Activated B cell treated with CpG ODN at 0.5 μM for 24 hours (primary cell): ENCODE results near the gene USP40. TPM values are rescaled to one million over a fixed set of nuclear protein-coding genes. Genes with fewer than 3 reads are reported as not detected.

ENCODE experiments used
- ATAC-seq: fragments of 200-7000 bp; cut with Tn5 transposase; one replicate; pipeline ENCODE4 v1.10.0; 2021; ENCODE audit warnings: low read depth, mild to moderate bottlenecking, moderate library complexity
- CTCF ChIA-PET: fragments of 350-600 bp; sonication (Branson Sonifier 250); formaldehyde crosslinking; loops from one replicate; lab custom pipeline; 2021; ENCODE audit warnings: antibody characterized with exemption; lab: Charles Lee
- POLR2A ChIA-PET: fragments of 350-600 bp; sonication (Branson Sonifier 250); formaldehyde crosslinking; loops from one replicate; lab custom pipeline; 2021; ENCODE audit warnings: antibody characterized with exemption; lab: Charles Lee
- DNase-seq: peaks from one replicate; pipeline ENCODE4 v3.0.0; 2022
- H3K27ac Mint-ChIP-seq: one replicate; pipeline ENCODE4 v1.8.0; 2020; ENCODE audit warnings: mixed read lengths
- H3K27me3 Mint-ChIP-seq: one replicate; pipeline ENCODE4 v1.8.0; 2021; ENCODE audit warnings: mixed read lengths
- H3K36me3 Mint-ChIP-seq: one replicate; pipeline ENCODE4 v1.8.0; 2021; ENCODE audit warnings: low read depth, mixed read lengths
- H3K4me1 Mint-ChIP-seq: one replicate; pipeline ENCODE4 v1.8.0; 2021; ENCODE audit warnings: mixed read lengths
- H3K4me3 Mint-ChIP-seq: one replicate; pipeline ENCODE4 v1.8.0; 2020; ENCODE audit warnings: mild to moderate bottlenecking, mixed read lengths
- H3K9me3 Mint-ChIP-seq: one replicate; pipeline ENCODE4 v1.8.0; 2020; ENCODE audit warnings: mixed read lengths
- intact Hi-C: fragments of 100-400 bp; cut with micrococcal nuclease; formaldehyde crosslinking; loops from one replicate; pipeline ENCODE4 v1.15.1; 2024
- total RNA-seq: library from RNA; stranded (reverse); gene quantifications from 2 replicates; pipeline ENCODE4 v1.2.3, GENCODE V29; 2022
- TF ChIP-seq, protein P1 (sequence below): fragments of 200-600 bp; IDR thresholded peaks from one replicate; pipeline ENCODE4 v1.8.0; 2022; ENCODE audit warnings: antibody characterized with exemption, mild to moderate bottlenecking

USP40 gene
- total RNA-seq, 1 donor from 2014 or later: 30.4 TPM

- Mint-ChIP-seq H3K4me3 (no peak overlapping the region), H3K27me3 (no peaks in the 10 kb centered on the region), H3K9me3 (no peaks in the 10 kb centered on the region), H3K4me1 (no peaks in the 10 kb centered on the region), H3K27ac (no peak overlapping the region), H3K36me3 (peaks cover 30% of the 10 kb centered on the region)
- CTCF ChIA-PET: no interaction called here
- TF ChIP-seq, protein P1, sequence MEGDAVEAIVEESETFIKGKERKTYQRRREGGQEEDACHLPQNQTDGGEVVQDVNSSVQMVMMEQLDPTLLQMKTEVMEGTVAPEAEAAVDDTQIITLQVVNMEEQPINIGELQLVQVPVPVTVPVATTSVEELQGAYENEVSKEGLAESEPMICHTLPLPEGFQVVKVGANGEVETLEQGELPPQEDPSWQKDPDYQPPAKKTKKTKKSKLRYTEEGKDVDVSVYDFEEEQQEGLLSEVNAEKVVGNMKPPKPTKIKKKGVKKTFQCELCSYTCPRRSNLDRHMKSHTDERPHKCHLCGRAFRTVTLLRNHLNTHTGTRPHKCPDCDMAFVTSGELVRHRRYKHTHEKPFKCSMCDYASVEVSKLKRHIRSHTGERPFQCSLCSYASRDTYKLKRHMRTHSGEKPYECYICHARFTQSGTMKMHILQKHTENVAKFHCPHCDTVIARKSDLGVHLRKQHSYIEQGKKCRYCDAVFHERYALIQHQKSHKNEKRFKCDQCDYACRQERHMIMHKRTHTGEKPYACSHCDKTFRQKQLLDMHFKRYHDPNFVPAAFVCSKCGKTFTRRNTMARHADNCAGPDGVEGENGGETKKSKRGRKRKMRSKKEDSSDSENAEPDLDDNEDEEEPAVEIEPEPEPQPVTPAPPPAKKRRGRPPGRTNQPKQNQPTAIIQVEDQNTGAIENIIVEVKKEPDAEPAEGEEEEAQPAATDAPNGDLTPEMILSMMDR: no peak
- ATAC-seq (no peak), DNase-seq (no peak)
- POLR2A ChIA-PET: no interaction called here
- intact Hi-C loops: no loop called here
These were observed 34.6 kb downstream of the USP40 start for GRCh38 chr2:233531955-233532354.

DNA sequence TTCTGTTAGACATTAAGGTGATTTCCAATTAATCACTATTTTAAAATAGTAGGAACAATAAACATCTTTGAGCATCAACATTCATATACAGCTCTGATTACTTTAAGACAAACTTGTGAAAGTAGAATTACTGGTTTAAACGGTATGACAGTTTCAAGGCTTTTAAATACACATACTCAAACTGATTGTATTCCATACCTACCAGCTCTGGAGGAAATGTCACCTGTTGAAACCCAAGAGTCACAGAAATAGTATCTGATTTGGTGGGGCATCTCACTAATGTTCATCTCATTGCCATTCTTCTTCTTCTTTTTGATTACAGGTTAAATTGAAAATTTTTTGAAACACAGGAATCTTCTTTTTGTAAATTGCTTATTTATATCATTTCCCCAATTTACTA, 36.2 kb downstream of the USP40 start:
- TF ChIP-seq, protein P1: no peak
- intact Hi-C loops: no loop called here
- DNase-seq: no peak
- H3K36me3 Mint-ChIP-seq: peaks cover 38% of the 10 kb centered on the region
- no peak for ATAC-seq
- H3K9me3 Mint-ChIP-seq: no peaks in the 10 kb centered on the region
- H3K27ac Mint-ChIP-seq: no peak overlapping the region
- ChIA-PET CTCF (no interaction called here), POLR2A (no interaction called here)
- H3K4me1 Mint-ChIP-seq: peaks cover 2% of the 10 kb centered on the region
- H3K4me3 Mint-ChIP-seq: no peak overlapping the region
- H3K27me3 Mint-ChIP-seq: no peaks in the 10 kb centered on the region

DNA sequence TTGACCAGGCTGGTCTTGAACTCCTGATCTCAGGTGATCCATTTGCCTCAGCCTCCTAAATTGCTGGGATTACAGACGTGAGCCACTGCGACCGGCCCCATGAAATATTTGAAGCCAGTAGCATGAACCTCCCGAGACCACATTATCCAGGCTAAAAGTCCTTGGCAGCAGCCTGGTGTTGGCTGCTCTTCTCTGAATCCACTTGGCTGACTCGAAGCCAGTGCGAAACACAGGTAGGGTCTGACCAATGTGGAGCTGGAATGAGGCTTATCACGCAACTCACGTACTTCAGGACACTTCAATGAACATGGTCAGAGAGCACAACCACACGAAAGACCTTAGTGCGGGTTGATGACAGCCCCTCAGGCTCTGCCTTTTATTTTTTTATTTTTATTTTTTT, 38.4 kb downstream of the USP40 start:
- POLR2A ChIA-PET: no interaction called here
- peaks cover 4% of the 10 kb centered on the region for H3K4me1 Mint-ChIP-seq
- DNase-seq (no peak), ATAC-seq (no peak)
- no peak overlapping the region for H3K4me3 Mint-ChIP-seq
- intact Hi-C loops: no loop called here
- no peaks in the 10 kb centered on the region for H3K9me3 Mint-ChIP-seq
- CTCF ChIA-PET: no interaction called here
- peaks cover 38% of the 10 kb centered on the region for H3K36me3 Mint-ChIP-seq
- H3K27me3 Mint-ChIP-seq: no peaks in the 10 kb centered on the region
- TF ChIP-seq, protein P1: no peak
- H3K27ac Mint-ChIP-seq: no peak overlapping the region

- Mint-ChIP-seq H3K27ac (no peak overlapping the region), H3K4me3 (no peak overlapping the region), H3K9me3 (no peaks in the 10 kb centered on the region), H3K4me1 (peaks cover 28% of the 10 kb centered on the region), H3K27me3 (no peaks in the 10 kb centered on the region), H3K36me3 (peaks cover 46% of the 10 kb centered on the region)
- CTCF ChIA-PET: interaction anchor here (1.2 kb wide), 1 partner anchor 13 kb away, joined by 3 read pairs; no protein-coding TSS in a partner anchor
- TF ChIP-seq, protein P1: no peak
- intact Hi-C loops: no loop called here
- DNase-seq (no peak), ATAC-seq (no peak)
- POLR2A ChIA-PET: no interaction called here
These were observed 40.8 kb downstream of the USP40 start for GRCh38 chr2:233525791-233526190.

GRCh38 chr2:233519787-233520611, 46.6 kb downstream of the USP40 start:
- H3K4me1 Mint-ChIP-seq: peaks cover 61% of the 10 kb centered on the region
- CTCF ChIA-PET: no interaction called here
- intact Hi-C loops: loop anchor here (2.0 kb wide), 1 partner anchor 47 kb away; the partner anchor contains the start of gene USP40

More at GRCh38 chr2:233519787-233520611, 46.6 kb downstream of the USP40 start:
- ATAC-seq: peak; percentile 86
- Mint-ChIP-seq H3K27ac (peak overlapping the region; percentile 95), H3K9me3 (no peaks in the 10 kb centered on the region), H3K4me3 (peak overlapping the region; percentile 61), H3K27me3 (no peaks in the 10 kb centered on the region), H3K36me3 (peaks cover 48% of the 10 kb centered on the region)
- TF ChIP-seq, protein P1: no peak
- POLR2A ChIA-PET: no interaction called here
- DNase-seq: no peak
